GM18951 (cell line): Measurements from ENCODE around the gene SLC15A5.

Source experiments
- POLR2A ChIP-seq: IDR thresholded peaks from 4 replicates; pipeline ENCODE4 v1.6.1; 2011; ENCODE audit warnings: mild to moderate bottlenecking; ENCODE audit not compliant: insufficient read length, insufficient read depth; ENCODE audit errors: extremely low read depth
- in situ Hi-C: fragments of 300-500 bp; cut with MboI; formaldehyde crosslinking; loops from one replicate; pipeline ENCODE4 v1.12.0; 2022; ENCODE audit warnings: low sequenced_read_pairs, mixed read lengths, inconsistent platforms; ENCODE audit not compliant: unreplicated experiment

SLC15A5 gene

DNA sequence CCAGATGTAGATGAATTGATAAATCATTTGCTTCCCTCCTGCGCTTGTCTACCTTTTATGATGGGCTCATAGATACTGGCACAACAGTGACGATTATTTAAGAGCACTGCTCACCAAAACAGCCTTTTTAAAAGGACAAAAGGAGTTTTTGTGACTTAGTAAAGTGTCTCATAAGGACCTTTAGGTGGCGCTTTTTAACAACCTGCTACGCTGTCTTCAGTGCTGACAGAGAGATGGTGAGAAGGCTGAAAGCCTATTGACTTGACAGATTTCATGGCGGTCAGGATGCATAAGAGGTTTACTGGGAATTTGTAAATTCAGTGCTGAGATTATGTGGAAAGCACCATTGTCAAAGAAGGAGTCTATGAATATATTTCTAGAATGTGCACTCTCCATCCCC, 87.6 kb downstream of the SLC15A5 start:
- no peak for TF ChIP-seq POLR2A

DNA sequence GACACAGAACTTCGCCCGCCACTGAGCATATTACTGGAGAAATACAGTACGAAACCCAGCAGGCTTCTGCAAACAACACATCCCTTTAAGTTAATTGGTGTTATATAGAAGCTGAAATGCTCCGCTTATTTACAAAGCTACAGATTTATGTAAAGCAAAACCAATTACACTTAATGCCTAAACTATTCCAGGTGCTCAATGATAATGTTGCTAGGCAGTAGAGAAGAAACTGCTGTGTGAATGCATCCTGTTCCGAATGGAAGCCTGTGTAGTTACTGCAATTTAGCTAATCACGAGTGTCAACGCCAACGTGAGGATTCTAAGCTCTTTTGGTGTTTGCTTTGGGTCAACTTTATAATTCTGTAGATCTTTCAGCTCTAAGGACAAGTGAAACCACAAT, 89.8 kb downstream of the SLC15A5 start:
- no peak for TF ChIP-seq POLR2A
- in situ Hi-C loops: no loop called here

More for the DNA sequence above, 87.6 kb downstream of the SLC15A5 start:
- in situ Hi-C loops: no loop called here

DNA sequence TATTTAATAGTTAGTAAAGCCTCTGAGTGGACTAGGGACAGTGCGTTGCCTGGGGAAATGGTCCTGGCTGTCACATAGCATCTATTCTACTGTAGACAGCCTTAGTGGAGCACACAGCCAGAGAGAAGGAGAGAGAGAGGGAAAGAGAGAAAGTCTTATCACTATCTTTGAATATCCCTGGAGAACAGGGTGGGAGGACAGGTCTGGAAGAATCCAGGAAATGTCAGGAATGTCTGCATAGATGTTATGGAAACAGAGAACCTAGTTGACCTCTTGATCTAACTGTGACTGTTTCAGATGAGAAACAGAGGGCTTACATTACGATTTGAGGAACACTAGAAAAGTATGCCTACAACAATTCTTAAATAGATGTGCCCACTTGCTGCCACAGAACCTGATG, 92.8 kb downstream of the SLC15A5 start:
- TF ChIP-seq POLR2A: no peak
- in situ Hi-C loops: no loop called here

DNA sequence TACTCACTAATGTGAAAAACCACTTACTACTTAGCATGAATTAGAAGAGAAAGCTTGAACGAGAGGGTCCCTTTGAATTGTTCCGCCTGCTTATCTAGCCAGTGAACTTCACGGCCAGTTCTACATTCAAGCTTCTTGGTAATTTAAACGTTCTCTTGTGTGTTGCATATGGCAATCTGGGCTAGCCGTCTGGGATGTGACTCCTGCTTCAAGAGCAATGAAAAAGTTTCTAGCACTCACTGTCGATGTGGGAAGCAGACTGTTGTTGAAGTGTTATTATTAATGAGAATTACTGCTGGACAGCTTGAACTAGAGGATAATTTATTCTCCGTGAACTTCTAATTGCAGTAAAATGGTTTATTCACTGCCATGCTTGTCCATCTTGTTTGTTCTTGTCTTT, 93.9 kb downstream of the SLC15A5 start:
- no peak for TF ChIP-seq POLR2A
- in situ Hi-C loops: no loop called here

DNA sequence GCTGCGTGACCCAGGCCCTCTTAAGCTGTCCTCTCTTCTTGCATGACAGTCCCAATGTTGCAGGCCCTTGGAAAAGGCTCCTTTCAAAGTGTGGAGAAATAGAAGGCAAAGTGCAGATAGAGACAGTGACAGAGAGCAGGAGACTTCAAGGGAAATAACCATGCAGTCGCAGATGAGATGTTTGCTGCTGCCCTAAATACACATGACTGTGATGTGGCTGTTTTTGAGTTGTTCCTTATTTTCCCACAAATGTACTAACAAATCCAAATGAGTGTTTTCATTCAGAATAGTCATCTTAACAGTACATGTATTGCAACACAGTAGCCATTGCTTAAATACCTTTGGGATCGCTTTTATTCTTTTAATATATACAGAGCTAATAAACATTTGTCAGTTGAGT, 101.6 kb downstream of the SLC15A5 start:
- TF ChIP-seq POLR2A: no peak
- in situ Hi-C loops: no loop called here

DNA sequence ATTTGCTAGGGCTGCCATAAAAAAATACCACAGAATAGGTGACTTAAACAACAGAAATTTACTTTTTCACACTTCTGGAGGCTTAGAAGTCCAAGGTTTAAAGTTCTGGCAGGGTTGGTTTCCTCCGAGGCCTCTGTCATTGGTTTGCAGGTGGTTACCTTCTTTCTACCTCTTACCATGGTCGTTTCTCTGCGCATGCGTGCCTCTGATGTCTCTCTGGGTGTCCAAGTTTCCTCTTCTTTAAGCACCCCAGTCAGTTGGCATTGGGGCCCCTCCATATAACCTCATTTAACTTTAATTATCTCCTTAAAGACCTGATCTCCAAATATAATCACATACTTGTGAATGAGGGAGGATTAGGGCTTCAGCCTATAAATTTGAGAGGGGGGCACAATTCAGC, 103.2 kb downstream of the SLC15A5 start:
- in situ Hi-C loops: no loop called here
- no peak for TF ChIP-seq POLR2A

DNA sequence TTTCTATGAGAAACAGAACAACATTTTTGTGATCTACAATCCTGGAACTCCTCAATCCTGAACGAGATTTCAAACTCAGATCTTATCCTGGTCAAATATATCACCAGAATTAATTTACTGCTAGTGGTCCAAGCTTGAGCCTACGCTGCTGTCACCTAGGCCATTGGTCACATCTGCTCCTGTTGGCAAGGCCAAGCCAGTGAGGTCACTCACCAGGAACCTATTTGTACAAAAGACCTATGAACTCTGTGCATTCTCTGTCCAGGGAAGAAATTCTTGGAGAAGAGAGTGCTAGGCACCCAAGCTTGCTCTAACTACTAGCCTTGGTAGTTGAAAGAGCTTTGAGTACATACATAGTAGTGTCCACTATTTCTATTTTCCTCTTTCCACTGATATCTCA, 106.1 kb downstream of the SLC15A5 start:
- no peak for TF ChIP-seq POLR2A
- in situ Hi-C loops: no loop called here

DNA sequence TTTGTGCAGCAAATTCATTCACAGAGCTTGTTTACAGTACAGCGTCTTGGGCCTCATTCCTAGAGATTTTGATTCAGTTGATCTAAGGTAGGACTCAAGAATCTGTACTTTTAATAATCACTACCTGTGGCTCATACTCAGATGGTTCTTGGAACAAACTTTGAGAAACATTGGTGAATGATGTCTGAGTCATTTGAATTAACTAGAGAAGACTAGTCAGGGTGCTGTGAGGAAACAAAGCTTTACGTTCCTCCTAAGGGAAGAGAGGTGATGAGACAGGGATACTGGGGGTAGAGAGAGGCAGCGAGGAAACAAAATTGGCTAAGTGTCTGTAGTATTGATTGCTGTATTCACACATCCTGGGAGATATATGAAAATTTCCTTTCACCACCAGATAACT, 109.4 kb downstream of the SLC15A5 start:
- TF ChIP-seq POLR2A: no peak
- in situ Hi-C loops: no loop called here

DNA sequence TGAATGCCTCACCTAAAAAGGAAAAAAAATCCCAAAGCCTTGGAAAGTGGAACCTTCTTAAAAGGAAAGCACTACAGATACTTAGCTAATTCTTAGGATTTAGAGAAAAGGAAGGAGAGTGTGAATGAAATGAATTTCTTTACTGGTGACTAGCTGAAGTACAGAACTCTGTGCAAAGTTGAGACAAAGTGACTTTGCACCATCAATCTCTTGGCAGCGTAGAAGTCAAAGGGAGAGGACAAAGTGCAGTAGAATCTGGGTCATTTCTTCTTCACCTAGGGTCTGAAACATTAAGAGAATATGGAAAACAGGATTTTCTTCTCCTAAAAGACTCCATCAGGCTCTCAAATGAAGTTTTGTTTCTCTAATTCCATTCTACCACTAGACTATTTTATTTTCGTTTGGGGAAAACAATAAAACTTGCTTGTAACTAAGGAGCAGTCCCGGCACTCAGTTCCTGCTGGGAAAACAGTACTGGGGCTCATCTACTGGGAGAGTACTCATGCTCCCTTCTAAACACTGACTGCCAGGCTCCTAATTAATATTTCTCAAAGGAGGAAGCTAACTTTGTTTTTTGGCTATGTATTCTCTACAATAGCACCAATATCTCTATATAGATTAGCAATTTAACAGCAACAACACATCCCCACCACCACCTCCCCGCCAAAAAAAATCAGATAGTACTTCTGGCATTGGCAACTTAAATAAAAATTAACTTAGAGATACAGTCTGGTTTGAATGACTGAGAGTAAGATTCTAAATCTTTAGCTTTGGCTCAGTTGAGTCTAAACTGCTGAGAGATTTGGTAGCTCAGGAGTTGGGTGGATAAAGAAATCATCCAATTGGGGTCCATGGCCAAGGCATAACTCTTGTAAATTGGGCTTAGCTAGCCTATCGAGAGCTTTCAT, 110.7 kb downstream of the SLC15A5 start:
- in situ Hi-C loops: no loop called here
- no peak for TF ChIP-seq POLR2A

DNA sequence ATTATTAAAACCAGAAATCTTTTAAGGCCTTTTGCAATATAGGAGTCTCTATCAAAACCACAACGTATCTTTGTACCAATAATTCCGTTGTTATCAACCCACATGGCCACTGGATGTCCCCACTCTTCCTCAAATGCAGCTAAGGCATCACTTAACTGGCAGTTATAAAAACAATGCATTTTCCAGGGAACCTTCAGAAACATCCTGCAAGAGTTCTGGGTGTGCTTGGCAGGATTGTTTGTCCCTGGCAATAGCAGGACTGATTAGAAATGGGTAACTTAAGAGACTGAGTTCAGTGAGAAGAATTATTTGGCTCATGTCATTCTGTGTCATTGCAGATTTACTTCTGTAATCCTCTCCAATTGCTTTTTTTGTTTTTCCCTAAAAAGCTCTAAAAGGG, 112.0 kb downstream of the SLC15A5 start:
- TF ChIP-seq POLR2A: no peak
- in situ Hi-C loops: no loop called here

DNA sequence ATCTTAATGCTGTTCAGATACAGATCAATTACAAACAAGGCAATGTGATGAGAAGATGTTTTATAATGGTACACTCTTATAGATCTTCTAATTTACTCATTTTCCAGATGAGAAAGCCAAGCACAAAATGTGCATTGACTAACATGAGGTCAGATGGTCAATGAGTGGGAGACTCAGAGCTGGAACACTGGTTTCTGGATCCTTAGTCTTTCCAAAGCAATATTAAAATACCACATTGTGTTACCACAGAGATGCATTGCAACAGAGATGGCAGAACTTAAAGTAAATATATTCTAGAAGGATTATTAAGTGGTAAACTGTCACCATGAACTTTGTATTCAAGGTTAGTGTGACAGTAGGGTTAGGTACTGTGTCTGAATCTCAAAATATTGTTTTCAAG, 113.6 kb downstream of the SLC15A5 start:
- no peak for TF ChIP-seq POLR2A
- in situ Hi-C loops: no loop called here

DNA sequence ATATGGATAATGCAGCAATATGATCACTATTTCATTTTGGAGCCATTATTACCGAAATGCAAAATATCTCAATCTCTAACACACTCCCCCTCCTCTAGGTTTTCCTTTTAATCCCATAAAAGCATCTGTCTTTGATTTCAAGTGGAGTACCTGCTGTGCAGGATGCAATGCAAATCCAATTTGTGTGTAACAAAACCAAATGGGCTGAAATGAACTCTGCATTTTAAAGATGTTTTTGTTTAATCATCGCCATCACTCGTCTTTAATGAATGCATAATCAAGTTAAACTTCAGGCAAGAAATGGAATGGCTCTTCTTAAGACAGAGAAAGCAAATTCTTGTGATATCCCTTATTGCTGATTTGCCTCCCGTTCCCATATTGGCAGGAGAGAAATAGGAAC, 114.3 kb downstream of the SLC15A5 start:
- no peak for TF ChIP-seq POLR2A
- in situ Hi-C loops: no loop called here

DNA sequence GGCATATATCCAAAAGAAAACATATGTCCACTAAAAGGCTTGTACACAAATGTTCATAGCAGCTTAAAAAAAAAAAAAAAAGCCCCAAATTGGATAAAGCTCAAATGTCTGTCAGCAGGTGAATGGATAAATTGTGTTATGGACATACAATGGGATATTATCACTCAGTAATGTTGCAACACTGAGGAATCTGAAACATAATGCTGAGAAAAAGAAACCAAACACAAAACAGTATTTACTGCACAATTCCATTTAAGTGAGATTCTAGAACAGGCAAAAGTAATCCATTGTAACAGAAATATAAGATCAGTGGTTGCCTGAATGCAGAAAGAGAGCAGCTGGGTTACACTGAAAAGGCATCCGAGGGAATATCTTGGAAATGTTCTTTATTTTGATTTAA, 117.9 kb downstream of the SLC15A5 start:
- in situ Hi-C loops: no loop called here
- no peak for TF ChIP-seq POLR2A

DNA sequence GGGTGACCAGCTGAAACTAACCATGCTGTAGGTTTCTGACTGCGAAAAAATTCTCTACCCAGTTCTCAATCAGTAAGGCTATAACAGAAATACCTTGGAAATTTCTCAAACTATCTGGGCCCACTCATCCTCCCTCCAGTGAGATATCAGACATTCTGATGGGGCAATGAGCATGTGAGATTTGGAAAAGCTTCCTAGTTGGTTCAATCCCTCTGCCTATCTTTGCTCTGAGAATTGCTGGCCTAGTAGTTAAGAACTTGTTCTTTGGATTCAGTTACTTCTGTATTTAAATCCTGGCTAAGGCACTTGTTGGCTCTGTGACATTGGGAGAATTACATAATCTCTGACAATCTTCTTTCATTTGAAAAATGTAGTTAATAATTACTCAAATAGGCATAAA, 119.4 kb downstream of the SLC15A5 start:
- TF ChIP-seq POLR2A: no peak
- in situ Hi-C loops: no loop called here
